HG03045 (cell line): ENCODE measurements around the gene PAM16.
"Not testable (repeated sequence)": the region's sequence is repeated elsewhere in the genome, so short reads cannot be mapped to it uniquely, and the experiment has no call there.

ENCODE experiments used
- ATAC-seq: cut with Tn5 transposase; IDR thresholded peaks from one replicate; pipeline ENCODE4 v1.9.1; 2021; ENCODE audit warnings: mild to moderate bottlenecking, moderate library complexity; ENCODE audit not compliant: unreplicated experiment

PAM16 gene

DNA sequence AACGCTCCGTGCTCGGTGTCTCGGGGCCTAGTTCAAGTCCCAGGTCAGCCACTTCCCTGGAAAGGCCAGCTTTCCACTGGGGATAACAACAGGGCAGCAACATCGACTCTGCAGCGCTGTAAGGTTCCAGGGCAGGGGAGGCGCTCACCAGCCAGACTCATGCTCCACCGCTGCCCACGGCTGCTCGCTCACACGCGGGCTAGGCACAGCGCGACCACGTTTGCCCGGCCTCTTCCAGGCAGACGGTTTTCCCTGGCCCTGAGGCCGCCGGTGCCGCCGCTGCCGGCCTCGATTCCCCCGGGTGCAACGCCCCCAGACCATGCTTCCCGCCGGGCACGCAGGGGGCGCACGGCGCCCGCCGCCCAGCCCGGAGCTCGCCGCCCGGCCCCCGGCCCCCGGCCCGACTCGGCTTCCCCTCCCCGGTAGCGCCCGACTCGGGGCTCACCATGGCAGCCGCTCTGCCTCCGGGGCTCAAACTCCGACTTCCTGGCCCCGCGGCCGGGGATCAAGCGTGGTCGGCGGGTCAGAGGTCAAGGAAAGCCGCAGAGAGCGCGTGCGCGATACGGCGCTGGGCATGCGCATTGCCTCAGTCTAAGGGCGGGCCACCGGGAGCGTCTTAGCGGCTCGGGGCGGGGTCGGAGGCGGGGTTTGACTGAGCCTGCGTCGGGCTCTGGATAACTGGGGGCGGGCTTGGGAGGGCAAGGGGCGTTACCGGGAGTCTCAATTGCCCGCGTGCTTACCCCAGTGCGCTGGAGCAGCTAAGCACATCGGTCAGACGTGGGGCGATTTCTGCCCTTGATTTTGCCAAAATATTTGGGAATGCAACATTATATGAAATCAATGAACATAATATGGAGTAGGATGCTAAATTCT lies at the start of gene PAM16:
TSS of gene PAM16 (minus strand) at position 535 of the 873 bp plus-strand sequence. CDS start at position 448, 87 bp downstream.
- ATAC-seq, result peak; percentile 88

DNA sequence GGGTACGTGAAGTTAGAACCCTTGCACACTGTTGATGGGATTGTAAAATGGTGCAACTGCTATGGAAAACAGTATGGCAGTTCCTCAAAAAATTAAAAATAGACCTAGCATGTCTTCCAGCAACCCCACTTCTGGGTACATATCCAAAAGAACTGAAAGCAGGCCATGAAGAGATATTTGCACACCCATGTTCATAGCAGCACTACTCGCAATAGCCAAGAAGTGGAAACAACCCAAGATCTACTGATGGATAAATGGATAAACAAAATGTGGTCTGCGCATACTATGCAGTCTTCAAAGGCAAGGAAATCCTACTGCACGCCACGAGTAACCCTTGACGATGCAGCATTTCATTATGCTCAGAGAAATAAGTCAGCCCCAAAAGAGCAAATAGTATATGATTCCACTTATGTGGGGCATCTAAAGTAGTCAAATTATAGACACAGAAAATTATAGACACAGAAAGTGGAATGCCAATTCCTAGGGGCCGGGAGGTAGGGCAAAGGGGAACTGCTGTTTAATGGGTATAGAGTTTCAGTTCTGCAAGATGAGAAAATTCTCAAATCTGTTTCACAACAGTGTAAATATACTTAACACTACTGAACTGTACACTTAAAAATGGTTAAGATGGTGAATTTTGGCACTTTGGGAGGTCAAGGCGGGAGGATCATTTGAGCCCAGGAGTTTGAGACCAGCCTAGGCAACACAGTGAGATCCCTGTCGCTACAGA lies 48.0 kb upstream of the PAM16 start:
- no peak for ATAC-seq

DNA sequence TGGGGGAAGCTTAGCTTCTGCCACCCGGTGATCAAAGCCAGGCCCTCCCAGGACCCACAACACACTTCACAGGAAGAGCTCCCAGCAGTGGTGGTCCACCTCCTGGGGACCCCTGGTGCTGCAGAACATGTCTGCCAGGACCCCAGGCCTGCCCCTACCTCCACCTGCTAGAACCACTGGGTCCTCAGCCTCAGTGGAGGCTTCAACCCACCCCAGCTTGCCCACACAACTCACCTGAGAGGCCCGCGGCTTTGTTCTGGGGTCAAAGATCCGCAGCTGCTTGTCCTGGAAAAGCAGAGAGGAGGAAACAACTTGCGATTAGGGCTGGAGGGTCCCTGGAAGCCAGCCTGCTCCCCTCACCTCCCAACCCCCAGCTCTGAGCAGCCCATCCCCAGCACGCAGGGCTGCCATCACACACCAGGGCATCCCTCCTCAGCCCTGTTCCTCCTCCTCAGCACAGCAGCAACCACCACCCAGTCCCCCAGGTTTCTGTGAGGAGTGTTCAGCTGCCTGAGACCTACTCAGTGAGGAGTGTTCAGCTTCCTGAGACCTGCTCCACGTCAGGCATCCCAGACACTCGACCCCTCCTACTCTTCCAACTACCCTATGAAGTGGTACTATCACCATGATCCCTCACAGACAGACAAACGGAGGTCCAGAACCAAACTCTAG lies 44.1 kb upstream of the PAM16 start:
- no peak for ATAC-seq

DNA sequence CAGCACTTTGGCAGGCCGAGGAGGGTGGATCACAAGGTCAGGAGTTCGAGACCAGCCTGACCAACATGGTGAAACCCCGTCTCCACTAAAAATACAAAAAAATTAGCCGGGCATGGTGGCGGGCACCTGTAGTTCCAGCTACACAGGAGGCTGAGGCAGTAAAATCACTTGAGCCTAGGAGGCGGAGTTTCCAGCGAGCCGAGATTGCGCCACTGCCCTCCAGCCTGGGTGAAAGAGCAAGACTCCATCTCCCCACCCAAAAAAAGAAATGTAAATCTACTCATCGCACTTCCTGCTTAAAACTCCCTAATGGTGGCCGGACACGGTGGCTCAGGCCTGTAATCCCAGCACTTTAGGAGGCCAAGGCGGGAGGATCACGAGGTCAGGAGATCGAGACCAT lies 42.7 kb upstream of the PAM16 start:
- not testable (repeated sequence) for ATAC-seq

DNA sequence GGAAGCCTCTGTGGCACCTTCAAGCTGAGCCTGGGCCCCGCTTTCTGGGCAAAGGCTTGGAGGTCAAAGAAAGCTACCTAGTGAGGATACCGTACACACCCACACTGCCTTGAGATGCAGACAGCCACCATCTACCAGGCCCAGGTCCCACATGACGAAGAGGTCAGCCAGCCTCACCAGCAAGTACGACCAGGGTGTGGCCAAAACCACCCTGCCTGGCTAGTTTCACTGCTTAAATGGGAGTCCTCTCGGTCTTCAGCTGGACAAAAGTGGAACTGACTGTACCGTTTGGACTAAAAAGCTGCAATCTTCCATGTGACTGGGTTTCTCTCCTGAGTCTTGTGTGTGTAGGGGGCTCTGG lies 42.1 kb upstream of the PAM16 start:
- ATAC-seq, result no peak

DNA sequence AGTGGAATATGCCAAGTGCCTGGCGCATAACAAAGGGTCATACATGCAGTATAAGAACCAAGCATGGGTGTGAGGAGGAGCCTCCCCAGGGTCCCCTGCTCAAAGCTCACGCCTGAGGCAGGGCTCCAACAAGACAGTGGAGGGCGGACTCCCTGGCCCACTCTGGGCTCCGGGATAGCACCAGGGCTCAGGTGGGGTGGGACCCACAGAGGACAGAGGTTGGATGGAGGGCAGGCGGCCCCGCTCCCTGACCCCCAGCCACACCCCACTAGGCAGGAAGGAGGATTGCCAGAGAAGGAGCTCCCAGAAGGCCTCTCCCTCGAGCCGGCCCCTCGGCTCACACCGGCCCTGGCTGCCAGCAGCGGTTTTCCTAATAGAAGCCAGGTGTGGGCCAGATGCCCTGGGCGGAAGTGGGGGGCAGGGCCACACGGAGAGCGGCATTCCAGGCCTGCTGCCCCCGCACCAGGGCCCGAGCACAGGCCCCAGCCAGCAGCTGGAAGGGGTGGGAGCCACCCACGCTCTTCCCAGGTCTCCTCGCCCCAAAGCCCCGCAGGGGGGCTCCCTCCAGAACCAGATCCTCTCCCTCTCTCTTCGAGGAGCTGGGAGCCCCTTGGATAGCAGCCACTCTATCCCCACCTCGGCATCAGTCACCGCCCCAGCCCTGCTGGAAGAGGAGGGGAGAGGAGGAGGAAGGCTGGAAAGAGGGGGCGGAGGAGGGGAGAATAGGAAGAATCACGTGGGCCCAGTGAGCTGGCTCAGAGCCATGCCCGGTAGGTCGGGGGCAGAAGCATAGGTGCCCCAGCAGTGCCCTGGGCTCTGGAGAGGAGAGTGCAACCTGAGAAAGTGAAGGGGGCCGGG lies 41.5 kb upstream of the PAM16 start:
- no peak for ATAC-seq

DNA sequence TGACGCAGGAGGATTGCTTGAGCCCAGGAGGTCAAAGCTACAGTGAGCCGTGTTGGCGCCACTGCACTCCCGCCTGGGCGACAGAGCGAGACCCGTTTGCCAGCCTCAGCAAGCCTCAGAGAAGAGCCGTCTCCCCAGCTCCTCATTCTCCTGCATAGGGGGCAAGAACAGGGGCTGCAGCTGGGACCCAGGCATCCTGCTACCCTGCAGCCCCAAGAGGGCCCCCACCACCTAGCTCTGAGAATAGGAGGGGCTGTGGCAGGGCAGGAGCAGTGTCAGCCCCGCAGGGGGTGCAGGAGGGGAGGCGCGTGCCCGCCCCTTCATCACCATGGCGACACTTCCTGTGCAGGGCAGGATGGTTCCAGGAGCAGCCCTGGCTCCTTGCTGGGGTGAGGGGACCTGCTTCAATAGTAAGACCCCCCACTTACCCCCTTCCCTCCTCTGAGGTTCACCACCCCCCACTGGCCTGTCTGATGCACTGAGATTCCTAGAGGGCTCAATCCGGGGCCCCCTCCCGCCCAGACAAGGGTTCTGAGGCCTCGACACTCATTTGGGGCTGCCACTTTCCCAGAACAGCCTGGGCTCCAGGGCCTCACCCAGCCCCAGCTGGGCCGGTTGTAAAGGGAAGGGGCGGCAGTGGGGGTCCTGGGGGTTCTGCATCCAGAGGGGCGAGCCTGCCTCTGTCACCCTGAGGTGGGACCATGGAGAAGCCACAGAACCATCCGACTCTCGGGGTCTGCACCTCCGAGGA lies 40.7 kb upstream of the PAM16 start:
- ATAC-seq, result no peak

DNA sequence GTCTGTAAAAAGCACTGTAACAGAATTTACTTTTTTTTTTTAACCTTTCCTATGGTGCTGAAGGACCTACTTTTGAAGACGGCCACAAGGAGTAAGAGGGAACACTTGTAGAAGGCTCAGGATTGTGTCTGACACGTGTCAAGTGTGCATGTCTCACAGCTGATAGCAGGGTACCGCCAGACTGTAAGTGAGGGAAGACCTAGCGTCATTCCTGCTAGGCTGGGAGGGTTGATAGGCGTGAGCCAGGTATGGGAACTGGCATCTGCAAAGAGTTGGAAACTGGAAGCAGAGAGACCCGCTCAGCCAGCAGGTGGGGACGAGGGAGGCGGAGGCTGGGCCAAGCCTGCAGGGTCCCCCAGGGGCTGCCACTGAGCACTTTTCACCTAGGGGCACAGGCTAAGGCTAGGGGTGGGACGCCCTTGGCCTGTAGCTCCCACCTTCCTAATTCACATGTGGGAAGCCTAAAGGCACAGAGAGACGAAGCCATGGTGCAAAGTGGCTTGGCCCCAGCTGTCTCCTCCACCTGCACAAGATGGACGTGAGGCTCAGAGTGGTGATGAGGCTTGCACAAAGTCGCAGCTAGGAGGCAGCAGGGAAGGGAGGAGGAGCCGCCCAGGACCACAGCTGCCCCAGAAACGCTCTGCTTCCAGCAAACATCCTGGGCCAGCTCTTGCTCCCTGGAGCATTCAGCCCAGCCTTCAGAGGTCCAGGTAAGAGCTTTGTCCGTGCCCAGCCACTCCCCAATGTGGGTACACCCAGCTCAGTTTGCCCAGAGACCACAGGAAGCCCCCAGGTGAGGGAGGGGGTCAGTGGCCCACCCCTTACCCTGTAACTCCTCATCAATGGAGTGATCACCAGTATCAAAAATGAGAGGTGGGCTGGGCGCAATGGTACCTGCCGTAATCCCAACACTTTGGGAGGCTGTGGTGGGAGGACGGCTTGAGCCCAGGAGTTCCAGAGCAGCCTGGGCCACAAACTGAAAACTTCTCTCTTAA lies 39.4 kb upstream of the PAM16 start:
- ATAC-seq, result no peak

DNA sequence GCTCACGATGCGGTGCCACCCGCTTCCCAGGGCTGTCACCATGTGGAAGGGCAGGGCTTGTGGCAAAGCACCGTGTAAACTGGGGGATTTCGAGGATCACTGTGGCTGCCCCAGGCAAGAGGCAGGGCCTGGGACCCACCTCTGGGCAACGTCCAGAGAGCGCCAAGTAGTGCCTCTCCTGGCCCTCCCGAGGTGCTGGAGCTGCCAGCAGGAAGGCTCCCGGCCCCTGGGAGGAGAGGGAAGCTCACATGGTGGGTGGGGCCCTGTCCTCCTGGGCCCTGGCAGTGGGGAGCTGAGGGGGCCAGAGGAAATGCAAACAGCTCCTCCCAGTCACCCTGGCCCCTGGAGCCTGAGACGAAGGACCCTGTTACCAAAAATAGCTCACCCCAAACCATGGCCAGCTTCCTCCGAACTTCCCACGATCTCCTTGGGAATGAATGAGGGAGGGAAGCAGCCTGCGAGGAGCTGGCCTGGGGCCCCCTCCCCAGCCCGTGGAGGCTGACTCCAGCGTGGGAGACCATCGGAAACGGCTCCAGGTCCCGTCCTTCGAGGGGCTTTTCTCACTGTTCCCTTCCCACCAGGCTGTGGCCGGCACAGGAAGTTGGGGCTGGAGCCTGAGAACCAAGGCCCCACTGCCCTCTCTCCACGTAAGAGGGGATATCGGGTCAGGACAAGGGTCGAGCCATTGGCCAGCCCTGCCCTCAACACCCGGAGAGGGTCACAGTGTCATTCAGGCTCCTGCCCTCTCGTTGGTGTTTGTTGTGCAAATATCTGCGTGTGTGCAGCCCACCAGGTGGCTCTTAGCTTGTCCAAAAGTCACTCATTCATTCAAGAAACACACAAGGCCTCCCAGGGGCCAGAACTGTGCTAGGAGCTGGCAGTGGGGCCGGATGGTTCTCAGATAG lies 38.2 kb upstream of the PAM16 start:
- ATAC-seq, result no peak

DNA sequence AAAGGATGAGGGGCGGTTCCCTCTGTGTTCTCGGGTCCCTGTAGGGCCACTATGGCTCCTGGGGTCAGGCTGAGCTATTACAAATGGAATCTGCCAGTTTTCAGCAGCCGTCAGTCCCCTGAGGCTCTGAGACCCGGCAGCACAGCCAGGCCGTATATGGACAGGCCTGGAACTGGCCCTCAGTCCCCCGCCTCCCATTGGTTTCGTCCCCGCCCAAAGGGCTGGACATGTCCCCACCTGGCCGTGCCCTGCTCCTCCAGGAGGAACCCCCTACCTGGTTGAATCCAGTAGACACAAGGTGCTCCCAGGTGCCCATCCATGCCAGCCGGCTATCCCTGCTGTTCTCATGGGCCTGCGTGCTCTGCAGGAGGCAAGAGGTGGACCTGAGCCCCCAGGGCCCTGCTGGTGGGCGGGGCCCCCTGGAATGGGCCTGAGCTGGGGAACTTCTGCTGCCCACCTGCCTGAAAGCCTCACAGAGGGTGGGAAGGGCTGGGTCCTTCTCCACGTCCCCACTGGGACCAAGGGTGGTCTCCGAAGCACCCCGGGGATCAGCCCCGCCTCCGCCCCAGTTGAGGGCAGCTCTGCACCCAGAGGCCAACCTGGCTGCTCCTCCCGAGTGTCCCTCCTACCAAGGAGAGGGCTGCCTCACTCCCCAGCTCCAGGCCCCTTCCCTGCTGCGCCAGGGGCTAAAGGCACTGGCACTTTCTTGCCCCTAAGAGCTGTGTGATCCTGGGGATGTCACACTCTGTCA lies 37.3 kb upstream of the PAM16 start:
- no peak for ATAC-seq

DNA sequence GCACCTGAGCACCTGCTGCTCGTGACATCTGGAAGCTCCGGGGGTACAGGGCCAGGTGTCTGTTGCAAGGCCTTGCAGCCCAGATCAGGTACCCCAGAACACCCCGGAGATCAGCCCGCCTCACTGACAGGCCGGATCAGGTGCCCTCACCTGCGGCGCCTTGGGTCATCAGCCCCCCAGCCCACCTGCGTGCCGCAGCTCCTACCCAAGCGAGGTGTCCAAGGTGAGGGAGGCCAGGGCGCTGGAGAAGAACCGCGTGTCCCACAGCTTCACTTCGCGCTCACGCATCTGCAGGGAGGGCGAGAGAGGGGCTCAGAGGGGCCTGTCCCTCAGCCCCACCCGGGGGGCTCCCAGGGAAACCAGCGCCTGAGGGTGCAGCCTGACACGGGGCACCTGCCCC lies 36.7 kb upstream of the PAM16 start:
- ATAC-seq, result no peak

DNA sequence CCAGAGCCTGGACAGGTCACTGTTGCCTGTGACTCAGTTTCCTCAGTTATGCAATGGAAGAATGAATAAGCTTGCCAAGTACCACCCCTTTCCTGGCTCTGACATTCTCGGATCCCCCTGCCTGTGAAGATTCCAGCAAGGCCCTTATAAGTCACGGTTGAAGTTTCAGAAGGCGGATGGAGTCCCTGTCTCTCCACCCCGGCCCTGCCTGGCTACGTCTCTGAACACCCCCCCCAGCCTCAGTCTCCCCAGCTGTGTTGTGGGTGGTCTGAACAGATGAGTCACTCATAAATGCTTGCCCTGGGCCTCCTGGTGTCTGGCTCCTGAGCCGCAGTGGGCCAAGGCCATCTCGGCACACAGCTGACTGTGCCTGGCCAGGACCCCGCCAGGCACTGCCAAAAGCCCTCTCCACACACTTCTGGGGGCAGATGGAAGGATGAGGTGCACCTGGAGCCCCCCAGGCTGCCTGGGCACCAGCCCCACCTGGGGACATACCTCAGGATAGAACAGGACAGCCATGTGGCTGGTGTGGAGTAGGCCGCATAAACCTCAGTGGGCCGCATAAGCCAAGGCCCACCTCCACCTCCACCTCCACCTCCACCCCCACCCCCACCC lies 35.9 kb upstream of the PAM16 start:
- no peak for ATAC-seq

DNA sequence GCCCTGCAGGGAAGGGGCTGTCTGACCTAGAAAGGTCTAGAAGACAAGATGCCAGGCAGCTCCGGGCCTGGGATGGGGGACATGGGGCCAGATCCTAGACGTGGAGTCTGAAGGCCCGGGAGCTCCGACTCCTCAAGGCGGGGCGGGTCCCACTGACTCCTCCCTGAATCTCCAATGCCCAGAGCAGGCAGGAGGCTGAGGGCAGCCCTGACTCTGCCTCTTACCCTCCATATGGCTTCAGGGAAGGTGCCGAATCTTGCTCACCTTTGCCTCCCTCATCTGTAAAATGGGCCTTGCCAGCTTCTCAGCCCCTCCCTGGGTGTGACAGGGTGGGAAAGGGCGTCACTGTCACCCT lies 35.3 kb upstream of the PAM16 start:
- no peak for ATAC-seq

DNA sequence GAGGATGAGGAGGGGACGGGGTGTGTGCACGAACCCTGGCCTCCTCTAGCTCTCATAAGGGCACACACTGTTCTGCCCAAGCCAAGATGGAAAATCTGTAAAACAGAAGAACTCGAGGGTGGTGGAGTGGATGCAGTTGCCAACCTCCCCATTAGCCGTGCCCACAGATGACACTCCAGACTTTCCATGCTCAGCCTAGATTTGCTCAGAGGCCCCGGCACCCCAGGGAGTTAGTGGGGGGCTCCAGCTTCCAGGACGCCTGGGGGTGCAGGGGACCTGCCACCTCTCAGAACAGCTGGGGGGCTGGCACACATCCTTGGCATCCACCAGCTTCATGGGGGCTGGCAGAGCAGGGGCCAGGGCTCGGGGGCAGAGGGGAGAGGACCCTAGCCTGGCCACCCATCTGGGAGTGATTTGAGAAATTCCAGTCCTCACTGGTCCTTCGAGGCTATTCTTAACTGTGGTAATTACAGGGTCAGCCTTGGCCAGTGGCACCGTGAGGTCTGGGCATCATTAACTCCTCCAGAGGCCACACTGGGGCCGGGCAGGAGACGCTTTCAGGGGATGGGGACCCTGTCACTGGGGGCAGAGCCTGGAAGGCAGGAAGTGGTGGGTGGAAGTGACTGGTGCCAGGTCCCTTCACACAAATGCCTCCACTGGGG lies 34.8 kb upstream of the PAM16 start:
- ATAC-seq, result no peak

DNA sequence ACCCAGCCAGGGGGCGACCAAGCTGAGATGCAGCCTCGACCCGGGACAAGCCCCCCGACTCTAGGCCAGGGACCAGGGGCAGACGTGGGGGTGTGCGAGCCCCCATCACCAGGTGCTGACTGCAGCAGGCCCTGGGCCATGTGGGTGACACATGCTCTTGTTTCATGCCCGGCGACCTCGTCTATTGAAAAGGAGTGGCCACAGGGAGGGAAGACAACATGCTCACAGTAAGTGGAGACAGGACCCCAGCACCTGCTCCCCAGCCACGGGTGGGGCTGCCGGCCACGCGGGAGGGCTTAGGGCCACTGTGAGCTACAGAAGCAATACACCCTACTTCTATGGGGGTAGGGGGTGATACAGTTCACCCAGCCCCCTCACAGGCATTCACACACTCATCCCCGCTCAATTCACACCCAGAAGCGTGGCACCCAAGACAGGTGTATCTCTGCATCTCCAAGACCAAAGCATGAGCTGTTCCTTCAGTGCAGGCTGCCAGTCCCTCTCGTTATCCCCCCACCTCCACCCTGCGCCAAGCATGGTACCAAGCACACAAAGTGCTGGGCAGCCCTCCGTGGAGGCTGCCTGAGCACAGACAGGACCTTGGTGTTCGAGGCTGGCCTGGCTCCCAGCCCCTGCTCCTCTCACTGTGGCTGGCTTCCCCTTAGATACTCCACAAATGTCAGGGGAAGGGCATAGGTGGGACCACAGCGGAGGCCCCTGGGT lies 34.1 kb upstream of the PAM16 start:
- no peak for ATAC-seq

DNA sequence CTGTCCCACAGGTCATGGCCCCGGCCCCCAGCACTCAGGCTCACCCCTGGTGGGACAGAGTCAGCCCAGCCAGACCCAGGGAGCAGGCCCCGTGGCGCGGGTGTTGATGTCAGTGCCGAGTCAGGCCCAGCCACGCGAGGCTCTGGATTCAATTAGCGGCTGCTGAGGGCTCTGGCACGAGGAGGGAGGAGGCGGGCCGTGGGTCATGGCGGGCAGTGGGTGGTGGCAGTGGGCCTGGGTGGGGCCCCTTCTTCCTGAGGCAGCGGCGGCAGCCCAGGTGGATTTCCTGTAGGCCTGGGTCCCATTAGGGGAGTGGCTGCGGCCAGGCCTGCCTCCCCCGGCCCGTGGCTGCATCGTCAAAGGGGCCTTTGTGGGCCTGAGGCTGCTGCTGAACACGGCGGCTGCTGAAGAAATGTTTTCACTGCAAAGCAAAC lies 33.4 kb upstream of the PAM16 start:
- no peak for ATAC-seq
